ENCODE results near the gene HSD17B1.

The HSD17B1 gene

DNA sequence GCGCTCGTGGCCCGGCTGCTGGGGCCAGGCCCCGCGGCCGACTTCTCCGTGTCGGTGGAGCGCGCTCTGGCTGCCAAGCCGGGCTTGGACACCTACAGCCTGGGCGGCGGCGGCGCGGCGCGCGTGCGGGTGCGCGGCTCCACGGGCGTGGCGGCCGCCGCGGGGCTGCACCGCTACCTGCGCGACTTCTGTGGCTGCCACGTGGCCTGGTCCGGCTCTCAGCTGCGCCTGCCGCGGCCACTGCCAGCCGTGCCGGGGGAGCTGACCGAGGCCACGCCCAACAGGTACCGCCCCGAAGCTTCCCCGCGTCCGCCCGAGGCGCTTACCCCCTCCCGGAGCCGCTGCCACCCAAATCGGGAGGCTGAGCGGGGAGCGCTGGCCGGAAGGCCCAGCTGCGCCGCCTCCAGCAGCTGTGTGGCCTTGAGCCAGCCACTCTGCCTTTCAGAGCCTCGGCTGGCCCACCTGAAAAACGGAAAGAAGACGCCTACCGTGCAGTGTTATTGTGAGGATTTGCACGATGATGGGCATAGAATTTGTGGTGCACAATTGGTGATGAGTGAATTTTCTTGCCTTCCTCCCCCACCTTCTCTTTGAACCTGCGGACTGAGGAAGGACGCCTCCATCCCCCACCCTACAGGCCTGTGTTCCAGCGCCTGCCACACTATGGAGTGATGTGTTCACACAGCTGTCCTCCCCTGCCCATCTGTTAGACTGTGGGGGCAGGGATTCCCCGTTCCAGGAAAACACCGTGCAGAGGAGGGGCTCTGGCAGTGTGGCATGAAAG is 16.2 kb upstream of the HSD17B1 start:
- TF ChIP-seq SIN3A (IDR thresholded peaks at IDR 0.05; ENCODE audit: borderline replicate concordance, insufficient read depth, low read length), result peak; percentile 17; the same call in 1 of the 2 replicates
- peak; percentile 31; the same call in 1 of the 2 replicates for TF ChIP-seq POLR2AphosphoS5 (IDR thresholded peaks at IDR 0.05; ENCODE audit: low read depth, low read length)
- peak; percentile 94 for TF ChIP-seq FOXP2 (optimal IDR thresholded peaks at IDR 0.05; ENCODE audit: borderline replicate concordance, extremely low read depth, extremely low read length, insufficient read depth)
- no peak; the same call in 1 of the 2 replicates for TF ChIP-seq TAF1 (IDR thresholded peaks at IDR 0.05; ENCODE audit: borderline replicate concordance, insufficient read depth, low read length)
- TF ChIP-seq, protein P1, sequence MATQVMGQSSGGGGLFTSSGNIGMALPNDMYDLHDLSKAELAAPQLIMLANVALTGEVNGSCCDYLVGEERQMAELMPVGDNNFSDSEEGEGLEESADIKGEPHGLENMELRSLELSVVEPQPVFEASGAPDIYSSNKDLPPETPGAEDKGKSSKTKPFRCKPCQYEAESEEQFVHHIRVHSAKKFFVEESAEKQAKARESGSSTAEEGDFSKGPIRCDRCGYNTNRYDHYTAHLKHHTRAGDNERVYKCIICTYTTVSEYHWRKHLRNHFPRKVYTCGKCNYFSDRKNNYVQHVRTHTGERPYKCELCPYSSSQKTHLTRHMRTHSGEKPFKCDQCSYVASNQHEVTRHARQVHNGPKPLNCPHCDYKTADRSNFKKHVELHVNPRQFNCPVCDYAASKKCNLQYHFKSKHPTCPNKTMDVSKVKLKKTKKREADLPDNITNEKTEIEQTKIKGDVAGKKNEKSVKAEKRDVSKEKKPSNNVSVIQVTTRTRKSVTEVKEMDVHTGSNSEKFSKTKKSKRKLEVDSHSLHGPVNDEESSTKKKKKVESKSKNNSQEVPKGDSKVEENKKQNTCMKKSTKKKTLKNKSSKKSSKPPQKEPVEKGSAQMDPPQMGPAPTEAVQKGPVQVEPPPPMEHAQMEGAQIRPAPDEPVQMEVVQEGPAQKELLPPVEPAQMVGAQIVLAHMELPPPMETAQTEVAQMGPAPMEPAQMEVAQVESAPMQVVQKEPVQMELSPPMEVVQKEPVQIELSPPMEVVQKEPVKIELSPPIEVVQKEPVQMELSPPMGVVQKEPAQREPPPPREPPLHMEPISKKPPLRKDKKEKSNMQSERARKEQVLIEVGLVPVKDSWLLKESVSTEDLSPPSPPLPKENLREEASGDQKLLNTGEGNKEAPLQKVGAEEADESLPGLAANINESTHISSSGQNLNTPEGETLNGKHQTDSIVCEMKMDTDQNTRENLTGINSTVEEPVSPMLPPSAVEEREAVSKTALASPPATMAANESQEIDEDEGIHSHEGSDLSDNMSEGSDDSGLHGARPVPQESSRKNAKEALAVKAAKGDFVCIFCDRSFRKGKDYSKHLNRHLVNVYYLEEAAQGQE (IDR thresholded peaks at IDR 0.05; ENCODE audit: insufficient read depth in 1 of 2, low read depth in 2 of 2, low read length in 2 of 2), result no peak

DNA sequence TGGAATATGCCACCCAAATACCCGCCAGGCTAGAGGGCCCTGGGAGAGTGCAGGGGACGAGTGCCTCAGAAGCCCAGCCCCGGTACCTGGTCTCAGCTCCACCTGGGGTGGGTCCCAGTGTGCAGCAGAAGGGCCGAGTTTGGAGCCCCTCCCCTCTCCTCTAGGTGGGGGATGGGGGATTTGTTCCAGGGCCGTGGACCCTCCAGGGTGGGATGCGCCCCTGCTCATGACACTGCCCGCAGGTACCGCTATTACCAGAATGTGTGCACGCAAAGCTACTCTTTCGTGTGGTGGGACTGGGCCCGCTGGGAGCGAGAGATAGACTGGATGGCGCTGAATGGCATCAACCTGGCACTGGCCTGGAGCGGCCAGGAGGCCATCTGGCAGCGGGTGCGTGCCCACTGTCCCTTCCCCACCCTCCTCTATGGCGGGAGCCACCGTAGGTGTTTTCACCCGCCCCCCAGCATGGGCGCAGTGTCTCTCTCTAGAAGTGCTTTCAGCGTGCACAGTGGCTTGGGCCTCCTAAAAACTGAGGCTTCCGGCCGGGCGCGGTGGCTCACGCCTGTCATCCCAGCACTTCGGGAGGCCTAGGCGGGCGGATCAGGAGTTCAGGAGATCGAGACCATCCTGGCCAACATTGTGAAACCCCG is 15.4 kb upstream of the HSD17B1 start:
- TF ChIP-seq FOXP2 (optimal IDR thresholded peaks at IDR 0.05; ENCODE audit: borderline replicate concordance, extremely low read depth, extremely low read length, insufficient read depth) (no peak), POLR2AphosphoS5 (IDR thresholded peaks at IDR 0.05; ENCODE audit: low read depth, low read length) (no peak), TAF1 (IDR thresholded peaks at IDR 0.05; ENCODE audit: borderline replicate concordance, insufficient read depth, low read length) (no peak), SIN3A (IDR thresholded peaks at IDR 0.05; ENCODE audit: borderline replicate concordance, insufficient read depth, low read length) (no peak)
- TF ChIP-seq, protein P1 (IDR thresholded peaks at IDR 0.05; ENCODE audit: insufficient read depth in 1 of 2, low read depth in 2 of 2, low read length in 2 of 2), result no peak

DNA sequence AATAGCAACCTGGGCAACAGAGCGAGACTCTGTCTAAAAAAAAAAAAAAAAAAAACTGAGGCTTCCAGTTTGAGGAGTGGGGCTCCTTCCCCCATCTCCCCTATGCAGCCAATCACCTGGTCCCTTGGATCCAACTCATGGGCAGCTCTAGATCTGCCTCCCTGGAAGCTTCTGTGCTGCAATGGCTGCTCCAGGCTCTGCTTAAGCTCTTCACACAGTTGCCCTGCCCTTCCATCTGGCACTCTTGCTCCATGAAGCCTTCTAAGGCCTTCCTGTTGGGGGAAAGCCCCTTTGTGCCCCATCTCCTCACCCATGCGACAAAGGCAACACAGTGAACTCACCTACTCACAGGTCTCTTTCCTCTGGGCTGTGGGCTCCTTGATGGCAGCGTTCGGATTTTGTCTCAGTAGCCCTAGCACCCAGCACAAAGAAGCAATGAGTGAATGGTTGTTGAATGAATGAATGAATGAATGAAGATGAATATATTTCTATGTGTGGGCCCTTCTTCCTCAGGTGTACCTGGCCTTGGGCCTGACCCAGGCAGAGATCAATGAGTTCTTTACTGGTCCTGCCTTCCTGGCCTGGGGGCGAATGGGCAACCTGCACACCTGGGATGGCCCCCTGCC is 14.8 kb upstream of the HSD17B1 start:
- TF ChIP-seq POLR2AphosphoS5 (IDR thresholded peaks at IDR 0.05; ENCODE audit: low read depth, low read length) (no peak), SIN3A (IDR thresholded peaks at IDR 0.05; ENCODE audit: borderline replicate concordance, insufficient read depth, low read length) (no peak), TAF1 (IDR thresholded peaks at IDR 0.05; ENCODE audit: borderline replicate concordance, insufficient read depth, low read length) (no peak)
- TF ChIP-seq, protein P1 (IDR thresholded peaks at IDR 0.05; ENCODE audit: insufficient read depth in 1 of 2, low read depth in 2 of 2, low read length in 2 of 2), result no peak

DNA sequence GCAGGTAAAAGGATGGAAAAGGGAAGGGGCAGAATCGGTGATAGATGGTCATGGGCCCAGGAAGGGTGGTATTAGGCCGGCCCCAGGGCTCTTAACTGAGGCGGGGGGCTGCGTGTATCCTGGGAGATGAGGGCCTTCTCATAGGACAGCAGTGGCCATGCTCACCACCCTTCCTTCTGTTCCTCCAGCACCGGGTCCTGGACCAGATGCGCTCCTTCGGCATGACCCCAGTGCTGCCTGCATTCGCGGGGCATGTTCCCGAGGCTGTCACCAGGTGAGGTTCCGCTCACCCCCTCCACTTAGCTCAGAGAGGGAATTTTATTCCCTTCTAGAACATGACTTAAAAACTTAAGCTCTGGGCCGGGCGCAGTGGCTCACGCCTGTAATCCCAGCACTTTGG is 14.2 kb upstream of the HSD17B1 start:
- TF ChIP-seq, protein P1 (IDR thresholded peaks at IDR 0.05; ENCODE audit: insufficient read depth in 1 of 2, low read depth in 2 of 2, low read length in 2 of 2), result no peak
- TF ChIP-seq POLR2AphosphoS5 (IDR thresholded peaks at IDR 0.05; ENCODE audit: low read depth, low read length), result no peak
- TF ChIP-seq SIN3A (IDR thresholded peaks at IDR 0.05; ENCODE audit: borderline replicate concordance, insufficient read depth, low read length), result no peak
- no peak for TF ChIP-seq TAF1 (IDR thresholded peaks at IDR 0.05; ENCODE audit: borderline replicate concordance, insufficient read depth, low read length)
- TF ChIP-seq FOXP2 (optimal IDR thresholded peaks at IDR 0.05; ENCODE audit: borderline replicate concordance, extremely low read depth, extremely low read length, insufficient read depth), result no peak

Data from PFSK-1 (cell line).